ENCODE results near the gene MRPS15. TPM values are rescaled to one million over a fixed set of nuclear protein-coding genes. Genes with fewer than 3 reads are reported as not detected.
A peak's percentile ranks its signal among the peaks of the same experiment; 100 is the strongest.

The MRPS15 gene
- total RNA-seq, 1 donor from 2014 or later = 67.0 TPM

DNA sequence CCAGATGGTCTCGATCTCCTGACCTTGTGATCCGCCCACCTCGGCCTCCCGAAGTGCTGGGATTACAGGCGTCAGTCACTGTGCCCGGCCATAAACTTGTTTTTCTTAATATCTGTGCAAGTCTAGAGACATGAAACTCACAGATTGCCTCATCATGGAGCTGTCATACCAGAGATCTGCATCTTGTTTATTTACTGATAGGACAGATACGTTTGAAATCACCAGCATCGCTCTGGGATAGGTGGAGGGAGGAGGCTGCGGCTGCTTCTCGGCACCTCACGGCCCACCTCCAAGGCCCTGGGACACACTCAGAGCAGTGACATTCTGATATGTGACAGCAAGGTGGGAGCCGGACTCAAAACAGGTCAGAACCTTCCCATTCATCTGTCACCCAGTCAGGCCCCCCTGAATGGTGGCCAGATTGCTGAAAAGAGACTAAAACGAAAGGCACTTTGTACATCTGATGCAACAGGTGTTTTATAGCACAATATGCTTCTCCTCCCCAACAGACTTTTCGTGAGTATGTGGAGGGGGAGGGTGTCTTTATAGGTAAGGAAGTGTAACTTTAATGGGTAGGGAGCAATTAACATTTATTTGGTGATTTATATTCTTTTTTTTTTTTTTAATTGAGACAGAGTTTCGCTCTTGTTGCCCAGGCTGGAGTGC is 48.4 kb downstream of the MRPS15 start:
- DNase-seq = no peak

DNA sequence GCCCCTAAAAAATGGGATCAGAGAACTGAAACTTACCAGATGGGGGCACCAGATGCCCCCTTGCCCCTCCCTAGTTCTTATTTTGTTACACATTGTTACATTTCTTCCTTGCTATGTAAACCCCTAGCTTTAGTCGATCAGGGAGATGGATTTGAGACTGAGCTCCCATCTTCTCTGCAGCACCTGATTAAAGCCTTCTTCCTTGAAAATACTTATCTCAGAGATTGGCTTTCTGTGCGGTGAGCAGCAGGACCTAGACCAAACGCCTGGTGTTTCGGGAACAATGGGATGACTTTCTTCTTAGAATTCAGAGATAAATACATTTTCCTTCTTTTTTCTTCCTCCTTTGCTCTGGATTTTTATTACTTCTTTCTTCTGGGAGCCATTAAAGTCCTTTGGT is 49.8 kb downstream of the MRPS15 start:
- no peak for ATAC-seq (ENCODE audit: low read depth)
- H3K4me1 Mint-ChIP-seq = peaks cover 24% of the 10 kb centered on the region
- TF ChIP-seq, protein P1, sequence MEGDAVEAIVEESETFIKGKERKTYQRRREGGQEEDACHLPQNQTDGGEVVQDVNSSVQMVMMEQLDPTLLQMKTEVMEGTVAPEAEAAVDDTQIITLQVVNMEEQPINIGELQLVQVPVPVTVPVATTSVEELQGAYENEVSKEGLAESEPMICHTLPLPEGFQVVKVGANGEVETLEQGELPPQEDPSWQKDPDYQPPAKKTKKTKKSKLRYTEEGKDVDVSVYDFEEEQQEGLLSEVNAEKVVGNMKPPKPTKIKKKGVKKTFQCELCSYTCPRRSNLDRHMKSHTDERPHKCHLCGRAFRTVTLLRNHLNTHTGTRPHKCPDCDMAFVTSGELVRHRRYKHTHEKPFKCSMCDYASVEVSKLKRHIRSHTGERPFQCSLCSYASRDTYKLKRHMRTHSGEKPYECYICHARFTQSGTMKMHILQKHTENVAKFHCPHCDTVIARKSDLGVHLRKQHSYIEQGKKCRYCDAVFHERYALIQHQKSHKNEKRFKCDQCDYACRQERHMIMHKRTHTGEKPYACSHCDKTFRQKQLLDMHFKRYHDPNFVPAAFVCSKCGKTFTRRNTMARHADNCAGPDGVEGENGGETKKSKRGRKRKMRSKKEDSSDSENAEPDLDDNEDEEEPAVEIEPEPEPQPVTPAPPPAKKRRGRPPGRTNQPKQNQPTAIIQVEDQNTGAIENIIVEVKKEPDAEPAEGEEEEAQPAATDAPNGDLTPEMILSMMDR (IDR thresholded peaks at IDR 0.05) = no peak
- intact Hi-C loops (cut with micrococcal nuclease) = no loop called here
- no peaks in the 10 kb centered on the region for H3K27me3 Mint-ChIP-seq
- DNase-seq = no peak
- H3K36me3 Mint-ChIP-seq (ENCODE audit: low read depth) = no peaks in the 10 kb centered on the region
- peaks cover 4% of the 10 kb centered on the region for H3K9me3 Mint-ChIP-seq
- POLR2A ChIA-PET = no interaction called here
- CTCF ChIA-PET = interaction anchor here (3.2 kb wide), 1 partner anchor 72 kb away, joined by 13 read pairs; no protein-coding TSS in a partner anchor
- no peak overlapping the region for H3K27ac Mint-ChIP-seq
- no peak overlapping the region for H3K4me3 Mint-ChIP-seq

More for the DNA sequence above, 48.4 kb downstream of the MRPS15 start:
- intact Hi-C loops (cut with micrococcal nuclease) = no loop called here
- no peak overlapping the region for H3K27ac Mint-ChIP-seq
- no peak for ATAC-seq (ENCODE audit: low read depth)
- H3K4me3 Mint-ChIP-seq = no peak overlapping the region
- ChIA-PET POLR2A (no interaction called here), CTCF (no interaction called here)
- H3K4me1 Mint-ChIP-seq = peaks cover 25% of the 10 kb centered on the region
- H3K36me3 Mint-ChIP-seq (ENCODE audit: low read depth) = no peaks in the 10 kb centered on the region
- TF ChIP-seq, protein P1 (IDR thresholded peaks at IDR 0.05) = no peak
- peaks cover 4% of the 10 kb centered on the region for H3K9me3 Mint-ChIP-seq
- H3K27me3 Mint-ChIP-seq = no peaks in the 10 kb centered on the region

DNA sequence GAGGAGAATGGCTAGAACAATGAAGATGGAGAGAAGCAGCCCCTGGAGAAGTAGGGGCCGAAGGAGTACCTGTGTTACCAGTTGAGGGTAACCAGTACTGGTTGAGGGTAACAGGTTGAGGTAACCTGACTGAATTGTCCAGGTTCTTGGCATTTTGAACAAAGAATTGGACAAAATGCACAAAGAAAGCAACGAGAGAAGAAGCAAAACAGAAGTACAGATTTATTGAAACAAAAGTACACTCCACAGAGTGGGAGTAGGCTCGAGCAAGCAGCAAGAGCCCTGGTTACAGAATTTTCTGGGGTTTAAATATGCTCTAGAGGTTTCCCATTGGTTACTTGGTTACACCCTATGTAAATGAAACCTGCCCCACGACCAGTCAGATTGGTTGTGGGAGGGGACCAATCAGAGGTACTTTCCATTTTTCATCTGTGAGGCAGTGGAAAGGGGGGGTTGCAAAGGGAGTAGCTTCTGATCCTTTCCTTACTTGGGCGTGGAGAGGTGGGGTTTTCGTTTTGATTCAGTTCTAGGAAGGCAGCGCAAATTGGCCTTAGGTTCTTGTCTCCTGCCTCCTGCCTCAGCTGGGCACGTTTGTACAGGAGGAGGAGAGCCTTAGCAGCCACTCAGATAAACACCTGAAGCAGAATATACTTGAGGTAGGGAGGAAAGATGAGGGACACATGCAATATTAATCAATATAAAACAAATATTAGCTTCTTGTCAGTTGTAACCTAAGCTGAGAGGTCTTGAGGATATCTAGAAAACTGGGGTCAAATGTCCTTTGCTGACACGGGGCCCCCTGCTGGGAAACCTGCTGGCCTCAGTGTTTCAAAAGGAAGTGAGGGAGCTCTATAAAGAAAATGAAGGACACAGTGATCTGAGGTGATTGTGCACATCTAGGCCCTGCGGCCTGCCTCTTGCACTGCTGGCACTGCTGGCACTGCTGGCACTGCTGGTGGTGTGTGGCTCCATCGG is 52.2 kb downstream of the MRPS15 start:
- Mint-ChIP-seq H3K9me3 (peaks cover 4% of the 10 kb centered on the region), H3K4me1 (peaks cover 24% of the 10 kb centered on the region), H3K27ac (no peak overlapping the region), H3K36me3 (ENCODE audit: low read depth) (no peaks in the 10 kb centered on the region), H3K27me3 (no peaks in the 10 kb centered on the region), H3K4me3 (no peak overlapping the region)
- DNase-seq (no peak), ATAC-seq (ENCODE audit: low read depth) (peak; percentile 89)
- intact Hi-C loops (cut with micrococcal nuclease) = no loop called here
- TF ChIP-seq, protein P1 (IDR thresholded peaks at IDR 0.05) = no peak
- POLR2A ChIA-PET = interaction anchor here (0.6 to 3.1 kb wide), 7 partner anchors 10 to 215 kb away, joined by 3 to 26 read pairs (median 6); partner anchors contain the start of genes LSM10 and STK40
- CTCF ChIA-PET = interaction anchor here (1.0 to 3.2 kb wide), 5 partner anchors 12 to 312 kb away, joined by 3 to 13 read pairs (median 4); no protein-coding TSS in a partner anchor

DNA sequence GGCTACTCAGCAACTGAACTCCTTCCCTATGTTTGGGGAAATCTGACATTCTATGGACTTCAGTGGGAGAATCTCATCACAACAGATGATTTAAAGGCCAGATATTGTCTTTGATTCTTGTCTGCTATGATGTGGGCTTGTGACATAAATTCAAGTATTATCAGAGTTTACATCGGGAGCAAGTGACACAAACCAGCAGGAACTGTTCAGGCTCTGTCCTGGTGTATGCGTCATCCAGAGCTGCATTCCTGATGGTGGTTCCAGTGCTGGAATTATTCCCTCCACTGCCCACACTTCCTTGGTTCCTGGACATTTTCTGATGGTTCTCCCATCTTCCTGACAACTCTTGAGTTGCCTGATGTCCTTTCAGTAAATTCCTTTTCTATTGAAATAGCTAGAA is 55.7 kb downstream of the MRPS15 start:
- TF ChIP-seq, protein P1 (IDR thresholded peaks at IDR 0.05) = no peak
- no peak overlapping the region for H3K27ac Mint-ChIP-seq
- H3K36me3 Mint-ChIP-seq (ENCODE audit: low read depth) = no peaks in the 10 kb centered on the region
- no peak overlapping the region for H3K4me3 Mint-ChIP-seq
- no peaks in the 10 kb centered on the region for H3K27me3 Mint-ChIP-seq
- DNase-seq = no peak
- peaks cover 24% of the 10 kb centered on the region for H3K4me1 Mint-ChIP-seq
- H3K9me3 Mint-ChIP-seq = peaks cover 4% of the 10 kb centered on the region
- intact Hi-C loops (cut with micrococcal nuclease) = no loop called here
- CTCF ChIA-PET = interaction anchor here (0.7 to 0.8 kb wide), 2 partner anchors 11 to 220 kb away, joined by 3 to 5 read pairs; no protein-coding TSS in a partner anchor
- no peak for ATAC-seq (ENCODE audit: low read depth)
- POLR2A ChIA-PET = no interaction called here
